HepG2 (cell line): ENCODE measurements around the gene MOGAT3. TPM values are rescaled to one million over a fixed set of nuclear protein-coding genes. Genes with fewer than 3 reads are reported as not detected.

Source experiments
- EHMT2 ChIP-seq: fragments of 200-600 bp; sonication (generic); IDR thresholded peaks from 2 replicates; pipeline ENCODE4 v1.7.0; 2017; ENCODE audit warnings: antibody characterized with exemption, low read depth, low read length, borderline replicate concordance
- GPN1 ChIP-seq: sonication (generic); formaldehyde crosslinking; IDR thresholded peaks from 2 replicates; pipeline ENCODE4 v1.5.1; 2020; ENCODE audit warnings: missing genetic modification reagents, borderline replicate concordance
- HCFC1 ChIP-seq: fragments of 150-350 bp; IDR thresholded peaks from 2 replicates; pipeline ENCODE4 v1.6.1; 2014; ENCODE audit warnings: low read depth, low read length
- HOXA3 ChIP-seq: sonication (generic); formaldehyde crosslinking; IDR thresholded peaks from 2 replicates; pipeline ENCODE4 v1.5.0; 2020; ENCODE audit warnings: missing genetic modification reagents
- HOXA7 ChIP-seq: sonication (generic); formaldehyde crosslinking; IDR thresholded peaks from 2 replicates; pipeline ENCODE4 v1.8.1; 2022; ENCODE audit warnings: mild to moderate bottlenecking, missing genetic modification reagents, moderate library complexity
- HOXA9 ChIP-seq: sonication (generic); formaldehyde crosslinking; IDR thresholded peaks from 2 replicates; pipeline ENCODE4 v1.8.1; 2022; ENCODE audit warnings: missing genetic modification reagents, mild to moderate bottlenecking, moderate library complexity, borderline replicate concordance
- KAT2B ChIP-seq: fragments of 150-350 bp; IDR thresholded peaks from 2 replicates; pipeline ENCODE4 v1.6.1; 2014; ENCODE audit warnings: low read depth, low read length, borderline replicate concordance
- PHF8 ChIP-seq: sonication (generic); formaldehyde crosslinking; IDR thresholded peaks from 2 replicates; pipeline ENCODE4 v1.5.0; 2020; ENCODE audit warnings: missing genetic modification reagents
- POLR2A ChIP-seq, 2 experiments: IDR thresholded peaks; 2 replicates each; pipeline ENCODE4 v1.6.1; 2011; ENCODE audit warnings: low read depth in 2 of 2, low read length in 2 of 2, mild to moderate bottlenecking in 1 of 2, moderate library complexity in 1 of 2; ENCODE audit not compliant: insufficient read depth in 1 of 2
- STAG1 ChIP-seq: sonication (generic); formaldehyde crosslinking; IDR thresholded peaks from 2 replicates; pipeline ENCODE4 v1.4.0; 2020; ENCODE audit warnings: missing genetic modification reagents
- STAT5B ChIP-seq: sonication (generic); formaldehyde crosslinking; IDR thresholded peaks from 2 replicates; pipeline ENCODE4 v1.4.0; 2020; ENCODE audit warnings: missing genetic modification reagents
- TCF12 ChIP-seq, 2 experiments: fragments of 450-650 bp in 1 of 2; sonication (generic) in 1 of 2; formaldehyde crosslinking in 1 of 2; IDR thresholded peaks; 2 replicates each; pipeline versions ENCODE4 v1.6.1 to v1.8.0; 2017 to 2022; ENCODE audit warnings: antibody characterized with exemption in 1 of 2, mild to moderate bottlenecking in 1 of 2, missing genetic modification reagents in 1 of 2, moderate library complexity in 1 of 2
- TCF7 ChIP-seq: sonication (generic); IDR thresholded peaks from 2 replicates; pipeline ENCODE4 v1.6.1; 2016; ENCODE audit warnings: antibody characterized with exemption, low read depth
- TERF1 ChIP-seq: sonication (generic); formaldehyde crosslinking; IDR thresholded peaks from 2 replicates; pipeline ENCODE4 v1.8.0; 2022; ENCODE audit warnings: mild to moderate bottlenecking, missing genetic modification reagents, moderate library complexity
- TFE3 ChIP-seq: IDR thresholded peaks from 2 replicates; pipeline ENCODE4 v1.6.1; 2016
- U2AF2 ChIP-seq: fragments of 200-400 bp; formaldehyde crosslinking; IDR thresholded peaks from 2 replicates; pipeline ENCODE4 v1.6.1; 2017; ENCODE audit warnings: low read depth, mild to moderate bottlenecking, low read length
- XRCC5 ChIP-seq: fragments of 200-400 bp; formaldehyde crosslinking; optimal IDR thresholded peaks from 2 replicates; pipeline ENCODE3; 2017; ENCODE audit warnings: mild to moderate bottlenecking, low read length
- ZMYM3 ChIP-seq: sonication (generic); formaldehyde crosslinking; IDR thresholded peaks from 2 replicates; pipeline ENCODE4 v1.5.1; 2020; ENCODE audit warnings: mild to moderate bottlenecking, missing genetic modification reagents
- ZNF24 ChIP-seq: fragments of 450-650 bp; IDR thresholded peaks from 2 replicates; pipeline ENCODE4 v1.6.1; 2017; ENCODE audit warnings: antibody characterized with exemption, mild to moderate bottlenecking
- ZNF329 ChIP-seq: sonication (generic); formaldehyde crosslinking; IDR thresholded peaks from 2 replicates; pipeline ENCODE4 v1.9.0; 2021; ENCODE audit warnings: low read depth, mild to moderate bottlenecking, missing genetic modification reagents
- ZNF354B ChIP-seq: sonication (generic); formaldehyde crosslinking; IDR thresholded peaks from 2 replicates; pipeline ENCODE4 v1.8.0; 2022; ENCODE audit warnings: mild to moderate bottlenecking, missing genetic modification reagents
- ZNF414 ChIP-seq: sonication (generic); formaldehyde crosslinking; IDR thresholded peaks from 2 replicates; pipeline ENCODE4 v1.5.0; 2020; ENCODE audit warnings: missing genetic modification reagents
- ZNF432 ChIP-seq: sonication (generic); formaldehyde crosslinking; IDR thresholded peaks from 2 replicates; pipeline ENCODE4 v1.5.0; 2020; ENCODE audit warnings: missing genetic modification reagents, mild to moderate bottlenecking, borderline replicate concordance
- ZNF564 ChIP-seq: sonication (generic); formaldehyde crosslinking; IDR thresholded peaks from 2 replicates; pipeline ENCODE4 v1.8.1; 2023; ENCODE audit warnings: mild to moderate bottlenecking, missing genetic modification reagents
- ZNF605 ChIP-seq: sonication (generic); formaldehyde crosslinking; IDR thresholded peaks from 2 replicates; pipeline ENCODE4 v1.8.0; 2022; ENCODE audit warnings: mild to moderate bottlenecking, missing genetic modification reagents
- ZNF784 ChIP-seq: sonication (generic); formaldehyde crosslinking; IDR thresholded peaks from 2 replicates; pipeline ENCODE4 v1.5.1; 2020; ENCODE audit warnings: missing genetic modification reagents, mild to moderate bottlenecking, borderline replicate concordance
- polyA plus RNA-seq, 8 experiments: library from polyadenylated mRNA; depleted of rRNA in 3 of 8; stranded (reverse) in 7 of 8; unstranded in 1 of 8; fragments of >200 nt; fragmentation: Illumina TruSeq in 4 of 8; extraction: Trizol in 4 of 8; gene quantifications; 2 replicates each; pipeline versions ENCODE4 v1.2.1 to v1.2.3, GENCODE V29; 2011 to 2016; ENCODE audit warnings: low read depth in 4 of 8, missing spikeins in 1 of 8, mixed read lengths in 1 of 8; ENCODE audit not compliant: insufficient read depth in 1 of 8
- total RNA-seq, 5 experiments: library from RNA; depleted of rRNA; stranded (reverse); fragments of >200 nt; fragmentation: Illumina TruSeq; extraction: Trizol; gene quantifications; 2 replicates each; pipeline ENCODE4 v1.2.3, GENCODE V29; 2016; ENCODE audit warnings: low read depth in 1 of 5

Gene MOGAT3
- total and polyA plus RNA-seq, 2 of the 13 experiments (the other 11 are each of a cell fraction or from before 2014, with no cell fraction given), result 22.5 to 30.5 TPM

- TF ChIP-seq ZNF354B (CRISPR knock-in tag) (no peak), ZNF414 (CRISPR knock-in tag) (0 out of 2 replicates have a peak, but pooled peaks have one; percentile 35), TERF1 (CRISPR knock-in tag) (no peak), HOXA9 (no peak), ZMYM3 (CRISPR knock-in tag) (peak; percentile 93), EHMT2 (no peak), KAT2B (no peak), TCF7 (no peak), TCF12 (IDR thresholded peaks at IDR 0.05) (no peak), TCF12 (CRISPR knock-in tag; IDR thresholded peaks at IDR 0.05) (0 out of 2 replicates have a peak, but pooled peaks have one; percentile 44), HOXA3 (CRISPR knock-in tag) (peak; percentile 7; the same call in 1 of the 2 replicates), STAT5B (CRISPR knock-in tag) (no peak), ZNF432 (CRISPR knock-in tag) (no peak), ZNF784 (CRISPR knock-in tag) (no peak), ZNF605 (peak; percentile 60), U2AF2 (no peak), HCFC1 (no peak), ZNF329 (no peak), ZNF24 (no peak), GPN1 (no peak), HOXA7 (CRISPR knock-in tag) (no peak), TFE3 (CRISPR knock-in tag) (no peak), PHF8 (CRISPR knock-in tag) (peak; percentile 53), STAG1 (CRISPR knock-in tag) (no peak), XRCC5 (peak; percentile 59), ZNF564 (no peak), POLR2A (IDR thresholded peaks at IDR 0.05; ENCODE audit: insufficient read depth in 1 of 2, low read depth in 2 of 2, low read length in 2 of 2) (no peak; a peak in 1 of 4 replicates)
Observed at GRCh38 chr7:101218236-101219125, 17.6 kb upstream of the MOGAT3 start (continued).
